ENCODE results near the gene FOXP4. TPM values are rescaled to one million over a fixed set of nuclear protein-coding genes. Genes with fewer than 3 reads are reported as not detected.
A peak's percentile ranks its signal among the peaks of the same experiment; 100 is the strongest.

FOXP4 gene
- total and polyA plus RNA-seq, 2 of the 13 experiments (the other 11 are each of a cell fraction or from before 2014, with no cell fraction given), result 11.0 to 12.4 TPM

GRCh38 chr6:41519745-41520699, 26.2 kb upstream of the FOXP4 start (continued):
- TF ChIP-seq NFAT5 (CRISPR knock-in tag; IDR thresholded peaks at IDR 0.05) (0 out of 2 replicates have a peak, but pooled peaks have one; percentile 30), TBX2 (CRISPR knock-in tag; IDR thresholded peaks at IDR 0.05; ENCODE audit: borderline replicate concordance) (peak; percentile 86), MED13 (CRISPR knock-in tag; IDR thresholded peaks at IDR 0.05) (0 out of 2 replicates have a peak, but pooled peaks have one; percentile 73), JUNB (CRISPR knock-in tag; IDR thresholded peaks at IDR 0.05; ENCODE audit: borderline replicate concordance) (peak; percentile 59; the same call in 1 of the 2 replicates), ETV6 (CRISPR knock-in tag; conservative IDR thresholded peaks at IDR 0.05) (0 out of 2 replicates have a peak, but pooled peaks have one; percentile 28), MTF2 (CRISPR knock-in tag; IDR thresholded peaks at IDR 0.05; ENCODE audit: borderline replicate concordance) (peak; percentile 12; the same call in 1 of the 2 replicates), ZBTB39 (CRISPR knock-in tag; IDR thresholded peaks at IDR 0.05) (peak; percentile 47; the same call in 1 of the 2 replicates), NONO (IDR thresholded peaks at IDR 0.05) (no peak), NONO (CRISPR knock-in tag; conservative IDR thresholded peaks at IDR 0.05) (peak; percentile 72; the same call in 1 of the 2 replicates), ZSCAN21 (CRISPR knock-in tag; IDR thresholded peaks at IDR 0.05; ENCODE audit: borderline replicate concordance) (peak; percentile 58; the same call in 1 of the 2 replicates), ELF3 (CRISPR knock-in tag; IDR thresholded peaks at IDR 0.05) (0 out of 2 replicates have a peak, but pooled peaks have one; percentile 42), ZBTB38 (CRISPR knock-in tag; IDR thresholded peaks at IDR 0.05) (peak; percentile 49; the same call in 1 of the 2 replicates), RBM39 (IDR thresholded peaks at IDR 0.05; ENCODE audit: low read depth, low read length, poor library complexity, severe bottlenecking) (peak; percentile 85), ZNF652 (CRISPR knock-in tag; IDR thresholded peaks at IDR 0.05; ENCODE audit: borderline replicate concordance, low read depth) (no peak), DMTF1 (CRISPR knock-in tag; IDR thresholded peaks at IDR 0.05) (no peak), POLR2G (IDR thresholded peaks at IDR 0.05; ENCODE audit: low read depth, low read length) (peak; percentile 85), ZNF430 (CRISPR knock-in tag; IDR thresholded peaks at IDR 0.05) (peak; percentile 24; the same call in 1 of the 2 replicates), CHD4 (IDR thresholded peaks at IDR 0.05; ENCODE audit: borderline replicate concordance, low read length) (peak; percentile 82)

Measured in HepG2 (cell line).